ENCODE measurements around the gene ANLN. TPM values are rescaled to one million over a fixed set of nuclear protein-coding genes. Genes with fewer than 3 reads are reported as not detected.

Gene ANLN
- total and polyA plus RNA-seq, 9 of the 15 experiments (the other 6 are each of a cell fraction or from before 2014, with no cell fraction given), result 18.1 to 66.2 (median 38.7) TPM

- peaks cover 5% of the 10 kb centered on the region; the same call in 2 of the 3 replicates for H3K36me3 ChIP-seq (ENCODE audit: control insufficient read depth, insufficient read depth, low read length)
- no peak for TF ChIP-seq POLR3A (IDR thresholded peaks at IDR 0.05; ENCODE audit: borderline replicate concordance, extremely low read depth, insufficient read depth, insufficient read length)
- no peak for TF ChIP-seq KDM5B (IDR thresholded peaks at IDR 0.05; ENCODE audit: insufficient replicate concordance, low read depth, low read length)
- no peak for TF ChIP-seq CHD4 (IDR thresholded peaks at IDR 0.05; ENCODE audit: insufficient read depth, insufficient replicate concordance, low read depth, low read length, poor library complexity, severe bottlenecking)
- no peak for TF ChIP-seq NUFIP1 (IDR thresholded peaks at IDR 0.05; ENCODE audit: partially characterized antibody)
- TF ChIP-seq ZC3H8 (IDR thresholded peaks at IDR 0.05), result no peak
- TF ChIP-seq ELK3 (CRISPR knock-in tag; IDR thresholded peaks at IDR 0.05), result no peak
- TF ChIP-seq GABPA (tag; conservative IDR thresholded peaks at IDR 0.05; ENCODE audit: low read depth), result no peak
- no peak for TF ChIP-seq KHSRP (IDR thresholded peaks at IDR 0.05)
- TF ChIP-seq ZNF561 (CRISPR knock-in tag; conservative IDR thresholded peaks at IDR 0.05), result no peak
- no peak for TF ChIP-seq DDX20 (tag; IDR thresholded peaks at IDR 0.05; ENCODE audit: low read depth)
- DNase-seq (ENCODE audit: extremely low read depth in 1 of 4, low spot score in 3 of 4) (peak in 1 of 4 experiments; percentile 12), FAIRE-seq (no peak), ATAC-seq (no peak)
- peak overlapping the region; percentile 95 for H3K27ac ChIP-seq (ENCODE audit: extremely low read depth, low read depth, low read length)
- H3K9me1 ChIP-seq (ENCODE audit: control insufficient read depth, insufficient read depth, low read length), result no peaks in the 10 kb centered on the region
- ChIA-PET POLR2A (interaction anchor here (1.5 to 6.9 kb wide), 4 partner anchors 10 to 21 kb away, joined by 7 to 58 read pairs (median 8); a partner anchor contains a TSS), CTCF (ENCODE audit: low intra/inter-chr PET ratio) (no interaction called here)
- no peak overlapping the region for H3K4me3 ChIP-seq
- H4K20me1 ChIP-seq (replicated peaks; ENCODE audit: control insufficient read depth, insufficient read depth, low read length), result 0 out of 2 replicates have a peak, but pooled peaks cover 9% of the 10 kb centered on the region
- no peak overlapping the region for H3K4me2 ChIP-seq (ENCODE audit: insufficient read depth, low read length)
- peaks cover 20 to 36% of the 10 kb centered on the region in 2 experiments for H3K4me1 ChIP-seq (replicated peaks in 1 of 2; ENCODE audit: control insufficient read depth in 2 of 2, insufficient read depth in 2 of 2, low read length in 2 of 2)
- H2AFZ ChIP-seq (ENCODE audit: low read depth, low read length), result peak overlapping the region; percentile 98
- in situ Hi-C loops (cut with MboI) (no loop called here), intact Hi-C loops (cut with micrococcal nuclease) (no loop called here)
- H3K27me3 ChIP-seq (ENCODE audit: control insufficient read depth in 2 of 2, insufficient read depth in 2 of 2, low read length in 2 of 2), result no peaks in the 10 kb centered on the region
- 0 out of 4 replicates have a peak overlapping the region, but pooled peaks of 1 of the 2 experiments have one; percentile 97 for H3K9ac ChIP-seq (ENCODE audit: insufficient read depth in 1 of 2, low read depth in 2 of 2, low read length in 2 of 2)
- H3K9me3 ChIP-seq (replicated peaks; ENCODE audit: control insufficient read depth, insufficient read depth, low read depth, low read length), result no peaks in the 10 kb centered on the region
- no TSS peak for BruUV-seq (replicated peaks)
- peaks cover 37% of the 10 kb centered on the region for H3K79me2 ChIP-seq (ENCODE audit: control insufficient read depth, insufficient read depth, low read length)
- 70% methylated on average over 4 of the region's 4 CpGs for WGBS (ENCODE audit: insufficient coverage, low coverage, missing lambda C conversion rate)
Observed at GRCh38 chr7:36388423-36388822, 1.2 kb upstream of the ANLN start.
